HepG2 (cell line): ENCODE results near the gene PPM1G. TPM values are rescaled to one million over a fixed set of nuclear protein-coding genes. Genes with fewer than 3 reads are reported as not detected.

ENCODE experiments used
- ATAC-seq: fragments of 200-7000 bp; cut with Tn5 transposase; 3 replicates; pipeline ENCODE4 v1.9.1; 2020; ENCODE audit warnings: mild to moderate bottlenecking, moderate library complexity
- BruUV-seq: library from RNA; stranded (reverse); fragments of 400-500 nt; replicated peaks from 2 replicates; lab custom pipeline; 2021; lab: Mats Ljungman, UMichigan
- CTCF ChIA-PET: fragments of 300-600 bp; formaldehyde crosslinking; extraction: SDS; loops from one replicate; lab custom pipeline; 2021; ENCODE audit warnings: low total read pairs, inconsistent platforms, low intra/inter-chr PET ratio; lab: Yijun Ruan, JAX
- POLR2A ChIA-PET: fragments of 350-600 bp; sonication (Branson Sonifier 250); formaldehyde crosslinking; loops from one replicate; lab custom pipeline; 2020; ENCODE audit warnings: antibody characterized with exemption, inconsistent platforms; lab: Yijun Ruan, JAX
- DNase-seq: peaks from one replicate; pipeline ENCODE4 v3.0.0-alpha.2; 2015; ENCODE audit warnings: low spot score
- FAIRE-seq: peaks from 3 replicates; lab custom pipeline; 2011; peaks lifted over from hg19 to GRCh38; lab: Jason Lieb, UNC
- H2AFZ ChIP-seq: one replicate; pipeline ENCODE4 v1.6.1; 2011; ENCODE audit warnings: low read length, inconsistent platforms
- H3K27ac ChIP-seq: fragments of 300-600 bp; 3 replicates; pipeline ENCODE4 v1.8.0; 2011; ENCODE audit warnings: mixed run types, mild to moderate bottlenecking, mixed read lengths, low read length, inconsistent platforms; ENCODE audit not compliant: insufficient read depth; ENCODE audit errors: extremely low read length
- H3K27me3 ChIP-seq, 2 experiments: fragments of 200-600 bp in 1 of 2; 2 replicates in 1 of 2; 3 replicates in 1 of 2; pipeline versions ENCODE4 v1.6.0 to v1.8.0; 2011; ENCODE audit warnings: low read length in 2 of 2, mild to moderate bottlenecking in 2 of 2, moderate library complexity in 2 of 2, inconsistent platforms in 1 of 2; ENCODE audit not compliant: insufficient read depth in 2 of 2, control insufficient read depth in 1 of 2
- H3K36me3 ChIP-seq, 2 experiments: fragments of 200-600 bp in 1 of 2; replicated peaks in 1 of 2; 2 replicates in 1 of 2; 3 replicates in 1 of 2; pipeline versions ENCODE4 v1.5.1 to v1.8.0; 2011; ENCODE audit warnings: low read length in 2 of 2, inconsistent platforms in 1 of 2; ENCODE audit not compliant: insufficient read depth in 2 of 2, control insufficient read depth in 1 of 2
- H3K4me1 ChIP-seq: 2 replicates; pipeline ENCODE4 v1.5.1; 2012; ENCODE audit warnings: low read length, inconsistent platforms; ENCODE audit not compliant: insufficient read depth
- H3K4me2 ChIP-seq: 2 replicates; pipeline ENCODE4 v1.6.0; 2011; ENCODE audit warnings: low read depth, low read length, inconsistent platforms
- H3K4me3 ChIP-seq, 3 experiments: fragments of 200-600 bp in 1 of 3; sonication (generic), shearing (Covaris generic) in 1 of 3; replicated peaks in 1 of 3; 2 replicates each; pipeline ENCODE4 v1.5.1; 2011 to 2016; ENCODE audit warnings: low read length in 3 of 3, inconsistent platforms in 2 of 3, low read depth in 2 of 3, mild to moderate bottlenecking in 2 of 3, control low read depth in 1 of 3, mixed read lengths in 1 of 3; ENCODE audit not compliant: insufficient read depth in 1 of 3
- H3K79me2 ChIP-seq: one replicate; pipeline ENCODE4 v1.6.1; 2011; ENCODE audit warnings: low read length, inconsistent platforms; ENCODE audit not compliant: insufficient read depth
- H3K9ac ChIP-seq: 2 replicates; pipeline ENCODE4 v1.6.0; 2011; ENCODE audit warnings: mild to moderate bottlenecking, low read depth, low read length, inconsistent platforms; ENCODE audit not compliant: insufficient read depth
- H3K9me3 ChIP-seq: 2 replicates; pipeline ENCODE4 v1.5.1; 2012; ENCODE audit warnings: mild to moderate bottlenecking, low read length
- H4K20me1 ChIP-seq: 2 replicates; pipeline ENCODE4 v1.6.0; 2011; ENCODE audit warnings: inconsistent platforms, mild to moderate bottlenecking, low read length, moderate library complexity; ENCODE audit not compliant: insufficient read depth
- DR1 ChIP-seq: sonication (generic); formaldehyde crosslinking; IDR thresholded peaks from 2 replicates; pipeline ENCODE4 v1.8.0; 2021; ENCODE audit warnings: mild to moderate bottlenecking, missing genetic modification reagents, inconsistent platforms
- ETV5 ChIP-seq: IDR thresholded peaks from 2 replicates; pipeline ENCODE4 v1.6.1; 2018; ENCODE audit warnings: missing biosample characterization, missing genetic modification reagents, inconsistent platforms, borderline replicate concordance
- KAT7 ChIP-seq: IDR thresholded peaks from 2 replicates; pipeline ENCODE4 v1.6.1; 2018; ENCODE audit warnings: borderline replicate concordance, missing compliant biosample characterization
- MAZ ChIP-seq, 2 experiments: sonication (generic) in 1 of 2; formaldehyde crosslinking in 1 of 2; IDR thresholded peaks; 2 replicates each; pipeline versions ENCODE4 v1.5.0 to v1.6.1; 2012 to 2020; ENCODE audit warnings: low read depth in 2 of 2, mild to moderate bottlenecking in 2 of 2, borderline replicate concordance in 1 of 2, improper control_type of control experiment in 1 of 2, low read length in 1 of 2, missing genetic modification reagents in 1 of 2, moderate library complexity in 1 of 2
- NFYB ChIP-seq: sonication (generic); formaldehyde crosslinking; IDR thresholded peaks from 2 replicates; pipeline ENCODE4 v1.4.0; 2020; ENCODE audit warnings: missing genetic modification reagents
- TBL1XR1 ChIP-seq: fragments of 150-350 bp; IDR thresholded peaks from 2 replicates; pipeline ENCODE4 v1.6.1; 2014; ENCODE audit warnings: borderline replicate concordance, low read length; ENCODE audit not compliant: partially characterized antibody
- THYN1 ChIP-seq: sonication (generic); formaldehyde crosslinking; IDR thresholded peaks from 2 replicates; pipeline ENCODE4 v1.8.1; 2023; ENCODE audit warnings: low read depth, mild to moderate bottlenecking, moderate library complexity, missing genetic modification reagents, borderline replicate concordance
- U2AF2 ChIP-seq: fragments of 200-400 bp; formaldehyde crosslinking; IDR thresholded peaks from 2 replicates; pipeline ENCODE4 v1.6.1; 2017; ENCODE audit warnings: low read depth, mild to moderate bottlenecking, low read length
- ZFX ChIP-seq: sonication (generic); formaldehyde crosslinking; IDR thresholded peaks from 2 replicates; pipeline ENCODE4 v1.4.0; 2020; ENCODE audit warnings: mild to moderate bottlenecking, low read depth, missing genetic modification reagents, moderate library complexity
- ZNF552 ChIP-seq: sonication (generic); formaldehyde crosslinking; IDR thresholded peaks from 2 replicates; pipeline ENCODE4 v1.9.0; 2022; ENCODE audit warnings: missing genetic modification reagents, mild to moderate bottlenecking, borderline replicate concordance
- ZNF850 ChIP-seq: sonication (generic); formaldehyde crosslinking; conservative IDR thresholded peaks from 2 replicates; pipeline ENCODE4 v1.9.0; 2021; ENCODE audit warnings: mild to moderate bottlenecking, missing genetic modification reagents
- in situ Hi-C: cut with HindIII; loops from 2 replicates; pipeline ENCODE4 v1.10.0; 2017; ENCODE audit warnings: low pct_unique_long_range_greater_than_20kb; ENCODE audit not compliant: extremely low pct_ligation_motif_present
- intact Hi-C: fragments of 100-400 bp; cut with micrococcal nuclease; formaldehyde crosslinking; loops from one replicate; pipeline ENCODE4 v1.10.0; 2022; ENCODE audit not compliant: unreplicated experiment
- polyA plus RNA-seq, 8 experiments: library from polyadenylated mRNA; depleted of rRNA in 3 of 8; stranded (reverse) in 7 of 8; unstranded in 1 of 8; fragments of >200 nt; fragmentation: Illumina TruSeq in 4 of 8; extraction: Trizol in 4 of 8; gene quantifications; 2 replicates each; pipeline versions ENCODE4 v1.2.1 to v1.2.3, GENCODE V29; 2011 to 2016; ENCODE audit warnings: low read depth in 4 of 8, missing spikeins in 1 of 8, mixed read lengths in 1 of 8; ENCODE audit not compliant: insufficient read depth in 1 of 8
- total RNA-seq, 5 experiments: library from RNA; depleted of rRNA; stranded (reverse); fragments of >200 nt; fragmentation: Illumina TruSeq; extraction: Trizol; gene quantifications; 2 replicates each; pipeline ENCODE4 v1.2.3, GENCODE V29; 2016; ENCODE audit warnings: low read depth in 1 of 5
- TF ChIP-seq, protein P1 (sequence below): sonication (generic); formaldehyde crosslinking; IDR thresholded peaks from 2 replicates; pipeline ENCODE4 v1.8.0; 2022; ENCODE audit warnings: mild to moderate bottlenecking, missing genetic modification reagents, borderline replicate concordance
- TF ChIP-seq, protein P2 (sequence below): sonication (generic); formaldehyde crosslinking; IDR thresholded peaks from 2 replicates; pipeline ENCODE4 v1.8.0; 2022; ENCODE audit warnings: missing genetic modification reagents, mild to moderate bottlenecking, borderline replicate concordance

PPM1G gene
- total and polyA plus RNA-seq, 2 of the 13 experiments (the other 11 are each of a cell fraction or from before 2014, with no cell fraction given) = 58.2 to 213 TPM

DNA sequence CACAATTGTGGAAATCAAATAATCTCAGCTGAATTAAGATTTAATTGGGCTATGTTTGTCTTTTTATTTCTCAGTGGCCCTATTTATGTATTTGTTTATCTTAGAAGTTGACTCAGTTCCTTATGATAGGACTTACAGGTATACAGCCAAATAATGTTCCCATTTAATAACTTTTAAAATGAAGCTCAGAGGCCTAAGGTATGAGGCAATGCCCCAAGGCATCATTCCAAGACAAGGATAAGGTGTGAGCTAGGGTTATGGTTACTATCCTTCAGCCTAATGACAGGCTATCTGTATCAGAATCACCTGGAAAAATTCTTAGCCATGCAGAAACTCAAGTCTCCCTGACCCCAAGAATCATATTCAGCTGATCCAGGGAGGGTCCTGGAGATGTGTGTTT, 11.6 kb upstream of the PPM1G start:
- peaks cover 38% of the 10 kb centered on the region for H3K4me1 ChIP-seq
- DNase-seq (no peak), ATAC-seq (no peak), FAIRE-seq (no peak)
- H2AFZ ChIP-seq = no peak overlapping the region
- in situ Hi-C loops = no loop called here
- H3K9me3 ChIP-seq = no peaks in the 10 kb centered on the region
- no peaks in the 10 kb centered on the region for H3K27me3 ChIP-seq
- H3K4me2 ChIP-seq = no peak overlapping the region
- no peaks in the 10 kb centered on the region for H3K79me2 ChIP-seq
- ChIA-PET CTCF (no interaction called here), POLR2A (interaction anchor here (1.3 to 3.5 kb wide), 2 partner anchors 11 to 73 kb away, joined by 3 to 19 read pairs; partner anchors contain the start of gene PPM1G)
- no peak overlapping the region for H3K9ac ChIP-seq
- no peak for TF ChIP-seq DR1 (CRISPR knock-in tag)
- no peak for TF ChIP-seq ZNF850 (CRISPR knock-in tag)
- TF ChIP-seq ZFX (CRISPR knock-in tag) = no peak
- no peak for TF ChIP-seq U2AF2
- TF ChIP-seq, protein P1, sequence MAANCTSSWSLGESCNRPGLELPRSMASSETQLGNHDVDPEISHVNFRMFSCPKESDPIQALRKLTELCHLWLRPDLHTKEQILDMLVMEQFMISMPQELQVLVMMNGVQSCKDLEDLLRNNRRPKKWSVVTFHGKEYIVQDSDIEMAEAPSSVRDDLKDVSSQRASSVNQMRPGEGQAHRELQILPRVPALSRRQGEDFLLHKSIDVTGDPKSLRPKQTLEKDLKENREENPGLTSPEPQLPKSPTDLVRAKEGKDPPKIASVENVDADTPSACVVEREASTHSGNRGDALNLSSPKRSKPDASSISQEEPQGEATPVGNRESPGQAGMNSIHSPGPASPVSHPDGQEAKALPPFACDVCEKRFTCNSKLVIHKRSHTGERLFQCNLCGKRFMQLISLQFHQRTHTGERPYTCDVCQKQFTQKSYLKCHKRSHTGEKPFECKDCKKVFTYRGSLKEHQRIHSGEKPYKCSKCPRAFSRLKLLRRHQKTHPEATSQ (CRISPR knock-in tag) = no peak
- no peak for TF ChIP-seq THYN1 (CRISPR knock-in tag)
- TF ChIP-seq NFYB = no peak
- no peak for TF ChIP-seq ETV5
- TF ChIP-seq ZNF552 (CRISPR knock-in tag) = no peak
- no peak for TF ChIP-seq MAZ (IDR thresholded peaks at IDR 0.05; ENCODE audit: borderline replicate concordance, low read depth, low read length)
- no peak for TF ChIP-seq MAZ (CRISPR knock-in tag; IDR thresholded peaks at IDR 0.05; ENCODE audit: low read depth)
- TF ChIP-seq TBL1XR1 = no peak
- no peak for TF ChIP-seq KAT7
- TF ChIP-seq, protein P2, sequence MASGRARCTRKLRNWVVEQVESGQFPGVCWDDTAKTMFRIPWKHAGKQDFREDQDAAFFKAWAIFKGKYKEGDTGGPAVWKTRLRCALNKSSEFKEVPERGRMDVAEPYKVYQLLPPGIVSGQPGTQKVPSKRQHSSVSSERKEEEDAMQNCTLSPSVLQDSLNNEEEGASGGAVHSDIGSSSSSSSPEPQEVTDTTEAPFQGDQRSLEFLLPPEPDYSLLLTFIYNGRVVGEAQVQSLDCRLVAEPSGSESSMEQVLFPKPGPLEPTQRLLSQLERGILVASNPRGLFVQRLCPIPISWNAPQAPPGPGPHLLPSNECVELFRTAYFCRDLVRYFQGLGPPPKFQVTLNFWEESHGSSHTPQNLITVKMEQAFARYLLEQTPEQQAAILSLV (CRISPR knock-in tag) = no peak
- H3K36me3 ChIP-seq = no peaks in the 10 kb centered on the region
- H3K4me3 ChIP-seq = no peak overlapping the region
- BruUV-seq = no TSS peak
- H3K27ac ChIP-seq = no peak overlapping the region
- intact Hi-C loops = no loop called here
- no peaks in the 10 kb centered on the region for H4K20me1 ChIP-seq
